GM19023 (cell line): ENCODE measurements around the gene SAMD3.
"Not testable (repeated sequence)": the region's sequence is repeated elsewhere in the genome, so short reads cannot be mapped to it uniquely, and the experiment has no call there.

Experiments
- ATAC-seq: cut with Tn5 transposase; IDR thresholded peaks from one replicate; pipeline ENCODE4 v1.9.1; 2021; ENCODE audit warnings: mild to moderate bottlenecking, moderate library complexity; ENCODE audit not compliant: unreplicated experiment

SAMD3 gene

DNA sequence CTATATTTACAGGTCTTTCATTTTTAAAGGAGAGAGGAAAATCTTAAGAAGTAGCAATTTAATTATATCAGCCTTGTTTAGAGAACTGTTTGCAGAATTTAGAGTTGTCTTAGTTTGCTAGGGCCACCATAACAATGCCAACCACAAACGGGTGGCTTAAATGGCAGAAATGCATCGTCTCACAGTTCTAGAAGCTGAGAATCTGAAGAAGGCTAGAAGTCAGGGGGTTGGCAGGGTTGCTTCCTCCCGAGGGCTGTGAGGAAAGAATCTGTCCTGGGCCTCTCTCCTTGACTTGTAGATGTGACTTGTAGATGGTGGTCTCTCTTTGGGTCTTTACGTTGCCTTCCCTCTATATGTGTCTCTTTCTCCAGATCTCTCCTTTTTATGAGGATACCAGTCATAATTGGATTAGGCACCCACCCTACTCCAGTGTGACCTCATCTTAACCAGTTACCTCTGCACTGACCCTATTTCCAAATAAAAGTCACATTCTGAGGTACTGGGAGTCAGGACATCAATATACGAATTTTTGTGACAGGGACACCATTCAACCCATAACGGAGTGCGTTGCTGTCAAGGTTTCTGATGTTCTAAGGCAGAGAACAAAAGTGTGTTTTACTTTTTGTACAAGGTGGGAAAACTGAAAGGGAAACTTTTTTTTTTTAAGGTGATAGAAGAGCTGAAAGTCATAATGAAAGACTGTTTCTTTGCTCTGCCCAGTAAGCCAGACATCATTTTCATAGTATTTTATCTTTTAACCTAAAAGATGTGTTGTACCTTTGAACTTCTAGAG, 84.4 kb downstream of the SAMD3 start:
- ATAC-seq: no peak

DNA sequence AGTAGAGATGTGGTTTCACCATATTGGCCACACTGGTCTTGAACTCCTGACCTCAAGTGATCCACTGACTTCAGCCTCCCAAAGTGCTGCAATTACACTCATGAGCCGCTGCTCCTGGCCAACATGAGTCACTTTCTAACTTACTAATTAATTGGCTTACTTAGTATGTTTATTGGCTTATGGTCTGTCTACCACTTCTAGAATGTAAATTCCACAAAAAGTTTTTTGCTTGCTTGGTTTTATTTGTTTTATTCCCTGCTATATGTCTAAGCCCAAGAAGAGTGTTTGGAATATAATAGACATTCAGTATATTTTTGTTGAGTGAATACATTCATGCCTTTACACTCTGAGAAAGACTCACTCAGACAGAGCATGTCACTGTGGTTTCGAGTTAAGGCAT, 86.0 kb downstream of the SAMD3 start:
- ATAC-seq: no peak

DNA sequence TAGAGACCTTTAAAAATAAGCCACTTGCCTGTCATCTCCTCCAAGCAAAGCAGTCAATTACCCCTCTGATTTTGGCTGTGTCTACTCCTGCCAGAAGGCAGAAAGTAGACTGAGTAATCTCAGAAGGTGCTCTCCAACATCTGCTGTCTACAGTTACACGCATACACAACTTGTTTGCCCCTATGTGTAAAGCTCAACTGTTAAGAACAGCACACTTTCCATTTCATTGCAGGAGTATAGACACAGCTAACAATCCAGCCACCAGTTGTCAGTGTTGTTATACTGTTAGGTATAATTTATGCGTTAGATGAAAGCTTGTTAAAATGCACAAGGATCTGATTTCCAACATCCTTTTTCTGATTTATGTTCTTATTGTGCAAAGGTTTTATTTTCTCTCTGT, 88.2 kb downstream of the SAMD3 start:
- no peak for ATAC-seq

DNA sequence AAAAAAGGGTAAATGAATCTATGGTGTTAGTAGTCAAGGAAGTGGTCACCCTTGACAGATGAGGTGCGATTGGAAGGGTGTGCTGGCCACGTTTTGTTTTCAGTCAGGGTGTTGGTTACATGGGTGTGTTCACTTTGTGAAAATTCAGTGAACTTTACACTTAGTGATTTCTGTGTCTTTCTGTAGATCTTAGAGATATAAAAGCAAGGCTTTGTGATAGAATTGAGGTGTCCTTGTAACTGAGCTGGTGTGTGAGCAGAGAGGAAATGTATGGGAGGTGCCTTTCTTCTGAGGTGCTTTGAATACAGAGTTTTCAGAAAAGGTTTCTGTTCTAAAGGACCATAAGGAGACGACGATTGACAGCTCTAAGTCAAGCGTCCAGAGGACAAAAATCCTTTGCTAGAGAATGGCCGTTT, 90.5 kb downstream of the SAMD3 start:
- peak; percentile 88 for ATAC-seq

- ATAC-seq: no peak
Measured at GRCh38 chr6:130129762-130130246, 92.9 kb downstream of the SAMD3 start.

GRCh38 chr6:130128326-130128725, 94.4 kb downstream of the SAMD3 start:
- ATAC-seq: no peak

DNA sequence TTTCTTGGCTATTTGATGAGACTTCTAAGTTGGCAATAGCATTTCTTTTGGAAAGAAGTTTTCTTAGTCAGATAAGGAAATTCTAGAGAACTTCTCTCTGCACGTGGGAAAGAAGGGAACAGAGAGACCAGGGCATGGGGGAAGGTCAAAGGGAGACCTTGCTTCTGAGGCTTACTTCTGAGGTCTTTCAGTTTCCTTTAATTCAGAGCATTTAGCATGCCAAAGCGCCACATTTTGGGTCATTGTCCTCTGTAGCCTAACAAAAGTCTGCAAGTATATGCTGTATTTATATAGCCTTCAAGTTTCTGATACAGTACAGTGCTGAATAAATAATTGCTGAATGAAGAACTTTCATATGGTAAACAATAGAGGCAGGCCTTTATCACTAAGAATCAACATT, 95.6 kb downstream of the SAMD3 start:
- no peak for ATAC-seq

DNA sequence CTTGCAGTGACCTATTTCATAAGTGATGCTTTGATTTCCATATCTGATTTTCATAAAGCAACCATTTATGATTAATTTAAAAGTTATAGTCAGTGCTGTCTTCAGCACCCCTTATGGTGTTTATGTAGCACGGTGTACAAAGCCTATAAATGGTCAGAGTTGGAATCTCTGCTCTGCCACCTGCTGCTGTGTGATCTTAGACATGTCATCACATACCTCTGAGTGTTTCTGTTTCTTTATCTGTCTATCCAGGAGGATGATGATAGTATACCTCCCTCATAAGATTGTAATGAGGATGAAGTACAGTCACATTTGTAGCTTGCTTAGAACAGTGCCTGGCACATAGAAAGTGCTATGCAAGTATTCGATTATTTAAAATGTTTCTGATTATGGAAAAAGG, 100.5 kb downstream of the SAMD3 start:
- ATAC-seq: no peak

DNA sequence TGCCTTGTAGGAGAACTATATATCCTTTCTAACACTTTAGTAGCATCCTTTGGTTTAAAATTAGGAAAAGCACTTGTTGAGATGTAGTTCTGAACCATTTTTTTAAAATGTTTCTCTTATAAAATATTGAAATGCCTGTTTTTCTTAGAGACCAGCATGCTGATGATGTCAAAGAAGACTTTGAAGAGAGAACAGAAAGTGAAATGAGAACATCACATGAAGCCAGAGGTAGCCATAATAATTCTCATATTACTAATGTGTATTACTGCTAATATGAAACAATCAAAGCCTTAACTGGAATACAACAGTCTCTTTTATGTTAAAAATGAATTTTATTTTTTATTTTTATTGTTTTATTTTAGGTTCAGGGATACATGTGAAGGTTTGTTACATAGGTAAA, 102.0 kb downstream of the SAMD3 start:
- no peak for ATAC-seq

DNA sequence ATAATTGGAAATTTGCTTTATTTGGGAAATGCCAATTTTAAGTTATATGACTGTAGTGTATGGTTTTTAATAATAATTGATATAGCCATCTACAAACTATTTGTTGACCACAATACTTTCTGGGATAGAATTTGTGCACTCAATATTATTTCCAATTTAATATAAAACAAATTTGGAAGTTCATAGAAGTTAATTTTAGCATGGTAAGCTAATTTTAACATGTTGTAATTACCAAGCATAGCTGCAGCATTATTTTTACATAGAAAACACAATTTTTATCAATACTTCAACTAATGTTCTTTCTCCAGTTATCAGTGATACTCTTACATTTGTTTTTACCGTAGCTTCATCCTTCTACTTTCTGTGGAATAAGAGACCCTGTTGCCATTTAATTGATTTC, 103.5 kb downstream of the SAMD3 start:
- ATAC-seq: no peak

DNA sequence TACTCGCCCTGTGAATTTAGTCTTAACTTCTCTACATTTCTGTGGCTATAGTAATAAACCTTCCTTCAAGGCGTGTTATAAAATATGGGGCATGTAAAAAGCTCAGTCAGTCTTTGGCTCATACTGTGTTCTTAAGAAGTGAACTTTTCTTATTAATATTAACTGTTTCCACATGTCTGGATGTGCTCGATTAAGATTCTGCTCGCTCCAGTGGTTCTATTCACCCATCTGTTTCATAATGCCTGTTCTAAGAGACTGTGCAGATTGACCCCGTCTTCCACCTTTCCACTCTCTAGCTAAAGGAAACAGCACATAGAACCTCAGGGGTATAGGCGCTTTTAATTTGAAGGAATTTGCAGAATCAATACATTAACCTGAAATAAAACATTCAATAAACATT, 104.5 kb downstream of the SAMD3 start:
- no peak for ATAC-seq

- not testable (repeated sequence) for ATAC-seq
Measured at GRCh38 chr6:130117187-130117701, 105.5 kb downstream of the SAMD3 start.

- no peak for ATAC-seq
Measured at GRCh38 chr6:130116273-130116672, 106.5 kb downstream of the SAMD3 start.

GRCh38 chr6:130115036-130115435, 107.7 kb downstream of the SAMD3 start:
- ATAC-seq: peak; percentile 89

DNA sequence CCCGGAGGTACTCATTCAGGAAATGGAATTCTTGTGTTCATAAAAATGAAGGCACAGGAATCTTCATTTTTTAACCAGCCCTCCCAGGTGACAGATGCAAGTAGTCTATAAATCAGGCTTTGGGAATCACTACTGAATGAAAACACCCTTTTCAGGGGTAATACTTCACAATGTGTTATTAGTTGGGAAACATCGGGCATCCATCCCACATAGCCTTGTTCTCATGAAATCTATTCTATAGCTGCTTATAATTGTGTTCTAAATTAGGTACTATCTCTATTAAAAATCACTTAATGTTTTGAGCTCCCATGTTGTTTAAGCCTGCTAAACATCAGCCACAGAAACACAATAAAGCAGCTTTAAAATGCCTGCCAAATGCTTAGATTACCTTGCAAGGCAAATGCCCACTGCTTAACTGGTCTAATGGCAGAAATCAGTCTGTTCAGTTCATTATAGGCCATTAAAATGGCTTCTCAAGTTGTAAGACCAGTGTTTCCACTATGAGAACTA, 109.5 kb downstream of the SAMD3 start:
- no peak for ATAC-seq

DNA sequence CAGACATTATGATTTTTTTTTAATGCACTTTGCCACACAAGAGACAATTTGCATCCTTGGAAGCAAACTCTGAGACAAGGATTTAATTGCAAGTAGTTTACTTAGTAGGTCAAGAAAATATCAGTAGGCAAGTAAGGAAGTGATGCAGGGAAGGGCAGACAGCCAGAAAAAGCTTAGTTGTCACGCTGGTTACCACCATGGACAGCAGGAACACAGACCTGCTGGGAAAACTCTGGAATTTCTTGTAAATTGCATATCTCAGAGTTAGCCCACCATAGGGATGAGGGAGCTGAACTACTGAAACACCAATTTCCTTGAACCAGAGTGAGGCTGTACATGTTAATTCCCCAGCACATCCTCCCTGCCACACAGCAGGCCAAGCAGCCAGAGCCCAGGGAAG, 111.7 kb downstream of the SAMD3 start:
- ATAC-seq: no peak

DNA sequence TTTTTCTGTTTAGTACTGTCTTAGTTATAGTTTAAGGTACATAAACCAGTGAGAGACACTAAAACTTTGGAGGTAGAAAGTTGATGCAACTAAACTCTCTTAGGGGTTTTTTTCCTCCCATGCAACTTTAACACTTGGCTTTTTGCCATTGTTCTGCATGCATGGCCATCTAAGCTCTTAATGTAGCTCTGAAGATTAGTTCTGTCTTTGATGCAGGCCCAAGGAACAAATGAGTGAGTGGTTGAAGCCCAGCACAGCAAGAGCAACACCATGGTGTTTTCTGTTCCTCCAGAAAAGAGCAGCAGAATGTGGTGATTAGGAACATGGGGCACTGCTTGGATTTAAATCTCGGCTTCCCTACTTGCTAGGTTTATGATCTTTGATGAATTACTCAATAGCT, 115.0 kb downstream of the SAMD3 start:
- no peak for ATAC-seq

GRCh38 chr6:130105996-130106704, 116.6 kb downstream of the SAMD3 start:
- peak; percentile 84 for ATAC-seq

GRCh38 chr6:130099119-130099518, 123.6 kb downstream of the SAMD3 start:
- no peak for ATAC-seq

- ATAC-seq: no peak
Measured at GRCh38 chr6:130098317-130098716, 124.4 kb downstream of the SAMD3 start.
